ENCODE results near the gene HOXA5.

Gene HOXA5

DNA sequence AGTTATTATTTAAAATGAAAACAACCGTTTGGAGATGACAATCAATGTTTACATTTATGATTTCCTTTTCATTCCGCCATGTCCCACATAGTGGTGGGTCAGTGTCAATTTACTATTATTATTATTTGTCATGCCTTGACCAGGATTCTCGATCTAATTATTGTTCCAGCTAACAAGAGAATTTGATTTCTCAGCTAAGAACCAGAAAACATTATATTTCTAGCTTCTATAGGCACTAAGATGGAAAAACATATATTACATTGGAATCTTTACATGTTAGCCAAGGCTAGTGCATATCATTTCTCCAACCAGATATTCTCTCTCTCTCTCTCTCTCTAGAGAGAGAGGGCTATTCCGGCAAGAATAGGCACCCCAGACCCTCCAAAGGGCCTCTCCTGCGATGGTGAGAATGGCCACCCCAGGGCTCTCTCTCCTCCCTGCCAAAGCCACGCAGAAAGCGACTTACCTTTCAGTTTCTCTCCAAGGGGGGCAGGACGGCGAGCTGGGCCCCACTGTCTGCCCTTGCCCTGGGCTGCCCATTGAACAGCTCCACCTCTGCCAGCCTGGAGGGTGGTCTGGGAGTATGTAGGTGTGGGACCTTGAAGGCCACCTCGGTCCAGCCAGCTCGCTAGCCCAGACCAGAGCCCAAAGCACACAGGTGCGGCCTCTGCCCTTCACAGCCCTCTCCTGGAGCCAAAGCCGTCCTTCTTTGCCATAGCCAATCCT lies 6.5 kb upstream of the HOXA5 start:
- FAIRE-seq (no peak), DNase-seq (ENCODE audit: low spot score) (no peak)

DNA sequence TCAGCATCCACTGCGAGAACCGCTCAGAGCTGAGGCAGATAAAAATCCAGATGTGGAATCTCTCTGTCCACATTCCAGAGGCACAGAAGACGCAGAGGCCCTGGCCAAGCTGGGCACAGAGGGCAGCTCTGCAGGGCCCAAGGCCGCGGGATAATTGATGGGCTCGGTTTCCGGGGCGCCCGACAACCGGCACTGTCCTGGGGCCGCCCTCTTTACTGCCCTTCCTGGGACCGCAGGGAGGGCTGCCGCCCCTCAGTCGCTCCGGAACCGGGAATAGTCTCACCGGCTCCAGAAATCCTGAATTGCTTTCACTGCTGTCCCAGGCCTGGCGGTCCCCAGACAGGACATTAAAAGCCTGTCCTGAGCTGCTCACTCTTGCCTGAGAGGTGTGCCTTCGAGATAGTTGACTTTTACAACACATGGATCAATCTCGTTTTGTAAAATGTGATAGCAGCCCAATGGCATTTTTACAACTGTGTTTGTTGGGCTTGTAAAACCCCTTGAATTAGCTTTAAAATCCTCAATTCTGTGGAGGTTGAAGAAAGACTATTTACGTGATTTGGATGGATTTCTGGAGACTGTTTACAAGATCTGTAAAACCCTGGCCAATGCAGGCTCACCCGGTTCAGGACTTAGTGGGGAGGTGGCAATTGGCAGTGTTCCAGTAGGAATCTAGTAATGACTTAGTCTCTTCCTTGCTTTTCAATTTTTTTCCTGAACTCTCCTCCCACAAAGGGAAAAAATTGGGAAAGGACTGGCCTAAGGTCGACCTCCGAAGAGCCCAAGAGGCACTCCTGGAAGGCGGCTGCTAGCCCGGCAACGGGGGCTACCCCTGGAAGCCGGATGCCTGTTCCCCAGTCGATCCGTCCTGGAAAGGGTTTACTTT lies 5.5 kb upstream of the HOXA5 start:
- FAIRE-seq = no peak

GRCh38 chr7:27148031-27148755 lies 4.7 kb upstream of the HOXA5 start:
- DNase-seq (ENCODE audit: low spot score) = no peak
- no peak for FAIRE-seq

More for the DNA sequence above, 5.5 kb upstream of the HOXA5 start:
- DNase-seq (ENCODE audit: low spot score) = no peak

DNA sequence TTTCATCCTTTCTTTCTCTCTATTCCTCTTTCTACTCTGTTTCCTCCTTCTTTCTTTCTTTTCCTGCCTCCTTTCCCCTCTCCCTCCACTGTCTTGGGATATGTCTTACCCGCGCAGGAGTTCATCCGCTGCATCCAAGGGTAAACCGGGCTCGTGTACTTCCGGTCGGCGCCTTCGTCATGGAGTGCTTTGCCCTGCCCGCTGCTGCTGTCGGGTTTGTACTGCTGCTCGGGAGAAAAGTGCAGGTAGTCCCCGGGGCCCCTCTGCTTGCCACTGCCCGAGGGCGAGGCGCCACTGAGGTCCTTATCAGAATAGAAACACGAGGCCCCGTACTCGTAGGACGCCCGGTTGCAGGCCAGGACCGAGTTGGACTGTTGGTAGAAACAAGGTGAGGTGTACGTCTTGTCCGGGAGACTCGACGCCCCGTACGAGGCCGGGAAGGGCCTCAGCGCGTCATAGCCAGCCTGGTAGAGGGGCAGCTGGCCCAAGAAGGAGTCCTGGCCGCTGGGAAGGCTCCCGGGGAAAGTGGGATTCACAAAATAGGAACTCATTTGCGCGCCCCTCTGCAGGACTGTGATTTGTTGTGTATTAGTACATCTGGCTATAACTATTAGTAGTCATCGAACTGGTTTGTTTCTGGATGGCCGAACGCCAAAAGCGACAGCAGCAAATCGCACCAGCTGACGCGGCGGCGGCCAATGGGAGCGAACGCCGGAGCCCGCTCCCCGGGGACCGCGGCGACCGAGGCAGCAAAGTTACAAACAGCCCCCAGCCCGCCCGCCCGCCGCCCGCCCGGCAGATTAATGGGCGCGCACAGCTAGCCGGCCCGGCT lies 3.9 kb upstream of the HOXA5 start, which contains the start of gene HOXA6:
Gene HOXA6, minus strand, starts transcription at position 576 of the 832 bp plus-strand sequence. Its CDS starts 25 bp downstream, at position 551.
- no peak for DNase-seq (ENCODE audit: low spot score)
- FAIRE-seq = no peak

GRCh38 chr7:27146491-27147198 lies 3.2 kb upstream of the HOXA5 start:
- no peak for DNase-seq (ENCODE audit: low spot score)
- FAIRE-seq = no peak

- no peak for FAIRE-seq
- DNase-seq (ENCODE audit: low spot score) = no peak
These were observed 2.5 kb upstream of the HOXA5 start for GRCh38 chr7:27145914-27146412.

DNA sequence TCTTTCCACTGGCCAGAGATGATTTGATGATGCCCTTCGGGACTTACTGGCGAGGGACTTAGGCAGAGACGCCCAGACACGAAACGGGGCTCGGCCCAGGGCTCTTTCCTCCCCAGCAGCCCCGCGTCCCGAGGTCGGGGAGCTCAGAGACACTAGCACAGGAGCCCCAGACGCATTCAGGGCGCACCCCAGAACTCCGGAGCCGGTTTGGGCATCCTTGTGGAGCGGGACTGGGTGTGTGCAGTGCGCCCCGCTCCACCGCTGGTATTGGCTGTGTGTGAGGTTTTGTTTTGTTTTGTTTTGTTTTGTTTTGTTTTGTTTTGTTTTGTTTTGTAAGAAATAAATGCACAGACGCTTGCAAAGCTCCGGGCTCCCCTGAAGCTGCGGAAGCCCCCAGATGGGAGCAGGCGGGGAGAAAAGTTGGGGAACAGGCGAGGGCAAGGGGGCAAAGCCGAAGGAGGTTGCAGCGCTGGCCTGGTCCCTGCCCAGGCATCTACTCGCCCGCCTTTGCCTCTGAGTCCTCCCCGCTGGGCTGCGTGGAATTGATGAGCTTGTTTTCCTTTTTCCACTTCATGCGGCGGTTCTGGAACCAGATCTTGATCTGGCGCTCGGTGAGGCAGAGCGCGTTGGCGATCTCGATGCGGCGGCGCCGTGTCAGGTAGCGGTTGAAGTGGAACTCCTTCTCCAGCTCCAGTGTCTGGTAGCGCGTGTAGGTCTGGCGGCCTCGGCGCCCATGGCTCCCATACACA lies 1.9 kb upstream of the HOXA5 start:
- no peak for DNase-seq (ENCODE audit: low spot score)
- FAIRE-seq = no peak

DNA sequence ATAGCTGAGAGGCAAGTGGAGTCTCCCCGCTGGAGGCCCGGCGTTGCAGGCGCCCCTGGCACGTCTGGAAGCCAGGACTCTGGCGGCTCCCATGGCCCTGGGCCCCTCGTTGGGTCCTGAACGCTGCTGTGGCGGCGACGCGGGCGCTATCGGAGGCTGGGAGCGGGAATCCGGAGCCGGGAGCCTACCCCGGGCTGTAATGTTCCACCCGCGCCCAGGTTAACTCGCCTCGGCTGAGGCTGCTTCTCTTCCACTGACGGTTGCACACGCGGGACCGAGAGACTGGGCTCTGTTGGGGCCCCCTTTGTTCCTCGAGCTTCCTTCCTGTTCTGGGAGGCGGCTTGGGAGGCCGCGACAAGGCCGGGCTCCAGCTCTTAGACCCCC lies 1.3 kb upstream of the HOXA5 start:
- DNase-seq (ENCODE audit: low spot score) = no peak
- FAIRE-seq = no peak

DNA sequence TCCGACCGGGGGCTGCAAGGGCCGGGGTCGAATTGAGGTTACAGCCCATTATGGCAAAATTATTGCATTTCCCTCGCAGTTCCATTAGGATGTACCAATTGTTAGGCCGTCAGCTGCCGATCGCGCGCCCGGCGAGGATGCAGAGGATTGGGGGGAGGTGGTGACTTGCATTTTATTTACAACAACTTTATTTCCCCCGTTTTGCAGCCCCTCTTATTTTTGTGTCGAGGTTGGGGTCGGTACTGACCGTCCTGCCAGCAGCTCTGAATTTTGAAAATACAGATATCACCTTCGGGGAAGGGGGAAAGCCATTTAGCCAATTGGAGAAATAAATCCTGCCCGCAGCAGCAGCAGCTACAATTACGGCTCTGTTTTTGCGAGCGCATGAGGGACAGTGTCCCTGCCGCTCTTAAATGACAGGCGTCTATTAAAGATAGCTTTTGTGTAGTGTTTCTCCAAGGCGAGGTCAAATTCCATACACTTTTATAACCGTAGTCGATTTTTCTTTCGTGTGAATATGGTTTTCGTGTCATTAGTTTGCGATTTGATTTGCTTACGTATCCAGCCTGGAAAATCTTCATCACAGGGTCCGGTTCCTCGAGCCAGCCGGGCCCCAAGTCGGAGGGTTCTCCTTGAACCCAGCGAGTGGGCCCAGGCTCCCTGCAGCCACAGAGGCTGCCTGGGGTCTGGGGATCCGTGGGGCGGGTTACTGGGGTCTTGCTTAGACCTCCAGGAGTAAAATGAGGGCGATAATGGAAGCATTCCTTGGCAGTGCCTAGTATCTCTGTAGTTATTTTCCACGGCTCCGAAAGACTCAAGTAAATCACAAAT lies 684 bp upstream of the HOXA5 start:
- FAIRE-seq (peak; percentile 46), DNase-seq (ENCODE audit: low spot score) (no peak)

- FAIRE-seq (peak; percentile 73), DNase-seq (ENCODE audit: low spot score) (no peak)
These were observed 880 bp downstream of the HOXA5 start for GRCh38 chr7:27142580-27143022.

- FAIRE-seq = no peak
- no peak for DNase-seq (ENCODE audit: low spot score)
These were observed 1.4 kb downstream of the HOXA5 start for GRCh38 chr7:27141923-27142579.

GRCh38 chr7:27141137-27141922 lies 2.2 kb downstream of the HOXA5 start:
- DNase-seq (ENCODE audit: low spot score) = no peak
- no peak for FAIRE-seq

- FAIRE-seq = no peak
These were observed 3.2 kb downstream of the HOXA5 start for GRCh38 chr7:27140126-27140857.

GRCh38 chr7:27139334-27140125 lies 4.0 kb downstream of the HOXA5 start:
- DNase-seq (ENCODE audit: low spot score) (no peak), FAIRE-seq (no peak)

More at GRCh38 chr7:27140126-27140857, 3.2 kb downstream of the HOXA5 start:
- DNase-seq (ENCODE audit: low spot score) = no peak

DNA sequence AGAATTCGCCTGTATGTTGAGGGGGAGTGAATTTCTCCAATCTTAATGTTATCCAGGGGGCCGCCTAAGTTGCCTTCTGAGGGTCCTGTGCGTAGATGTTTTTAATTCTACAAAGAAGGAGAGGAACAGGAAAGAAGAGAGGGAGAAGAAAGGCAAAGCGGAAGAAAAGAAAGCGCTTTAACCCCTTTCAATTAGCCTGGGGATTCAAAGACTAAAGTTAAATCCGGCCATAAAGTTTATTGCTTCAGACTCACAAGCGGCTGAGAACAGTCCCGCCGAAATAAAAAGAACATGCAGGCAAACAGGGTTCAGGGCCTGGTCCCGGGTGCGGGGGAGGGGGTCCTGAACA lies 4.5 kb downstream of the HOXA5 start:
- FAIRE-seq = no peak

GRCh38 chr7:27138472-27138871 lies 5.0 kb downstream of the HOXA5 start:
- no peak for FAIRE-seq

More for the DNA sequence above, 4.5 kb downstream of the HOXA5 start:
- no peak for DNase-seq (ENCODE audit: low spot score)

More at GRCh38 chr7:27138472-27138871, 5.0 kb downstream of the HOXA5 start:
- no peak for DNase-seq (ENCODE audit: low spot score)

Data from urothelium cell line (cell line).